SK-N-MC (cell line): ENCODE measurements around the gene HS3ST3B1.

Source experiments
- EZH2 ChIP-seq: fragments of 200-600 bp; sonication (generic); IDR thresholded peaks from one replicate; pipeline ENCODE4 v1.6.1; 2017; ENCODE audit warnings: antibody characterized with exemption
- FOXP2 ChIP-seq: optimal IDR thresholded peaks from 2 replicates; pipeline ENCODE3; 2011; ENCODE audit warnings: mild to moderate bottlenecking, moderate library complexity; ENCODE audit not compliant: insufficient read depth; ENCODE audit errors: extremely low read length, control extremely low read depth
- POLR2AphosphoS5 ChIP-seq: IDR thresholded peaks from 2 replicates; pipeline ENCODE4 v1.6.1; 2012; ENCODE audit warnings: mild to moderate bottlenecking, low read depth, low read length, borderline replicate concordance

- TF ChIP-seq POLR2AphosphoS5: no peak
- no peak for TF ChIP-seq EZH2
- no peak for TF ChIP-seq FOXP2
Observed at GRCh38 chr17:14361470-14361869, 60.6 kb downstream of the HS3ST3B1 start.
